Measurements from ENCODE around the gene PEX6.

Gene PEX6, protein sequence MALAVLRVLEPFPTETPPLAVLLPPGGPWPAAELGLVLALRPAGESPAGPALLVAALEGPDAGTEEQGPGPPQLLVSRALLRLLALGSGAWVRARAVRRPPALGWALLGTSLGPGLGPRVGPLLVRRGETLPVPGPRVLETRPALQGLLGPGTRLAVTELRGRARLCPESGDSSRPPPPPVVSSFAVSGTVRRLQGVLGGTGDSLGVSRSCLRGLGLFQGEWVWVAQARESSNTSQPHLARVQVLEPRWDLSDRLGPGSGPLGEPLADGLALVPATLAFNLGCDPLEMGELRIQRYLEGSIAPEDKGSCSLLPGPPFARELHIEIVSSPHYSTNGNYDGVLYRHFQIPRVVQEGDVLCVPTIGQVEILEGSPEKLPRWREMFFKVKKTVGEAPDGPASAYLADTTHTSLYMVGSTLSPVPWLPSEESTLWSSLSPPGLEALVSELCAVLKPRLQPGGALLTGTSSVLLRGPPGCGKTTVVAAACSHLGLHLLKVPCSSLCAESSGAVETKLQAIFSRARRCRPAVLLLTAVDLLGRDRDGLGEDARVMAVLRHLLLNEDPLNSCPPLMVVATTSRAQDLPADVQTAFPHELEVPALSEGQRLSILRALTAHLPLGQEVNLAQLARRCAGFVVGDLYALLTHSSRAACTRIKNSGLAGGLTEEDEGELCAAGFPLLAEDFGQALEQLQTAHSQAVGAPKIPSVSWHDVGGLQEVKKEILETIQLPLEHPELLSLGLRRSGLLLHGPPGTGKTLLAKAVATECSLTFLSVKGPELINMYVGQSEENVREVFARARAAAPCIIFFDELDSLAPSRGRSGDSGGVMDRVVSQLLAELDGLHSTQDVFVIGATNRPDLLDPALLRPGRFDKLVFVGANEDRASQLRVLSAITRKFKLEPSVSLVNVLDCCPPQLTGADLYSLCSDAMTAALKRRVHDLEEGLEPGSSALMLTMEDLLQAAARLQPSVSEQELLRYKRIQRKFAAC

DNA sequence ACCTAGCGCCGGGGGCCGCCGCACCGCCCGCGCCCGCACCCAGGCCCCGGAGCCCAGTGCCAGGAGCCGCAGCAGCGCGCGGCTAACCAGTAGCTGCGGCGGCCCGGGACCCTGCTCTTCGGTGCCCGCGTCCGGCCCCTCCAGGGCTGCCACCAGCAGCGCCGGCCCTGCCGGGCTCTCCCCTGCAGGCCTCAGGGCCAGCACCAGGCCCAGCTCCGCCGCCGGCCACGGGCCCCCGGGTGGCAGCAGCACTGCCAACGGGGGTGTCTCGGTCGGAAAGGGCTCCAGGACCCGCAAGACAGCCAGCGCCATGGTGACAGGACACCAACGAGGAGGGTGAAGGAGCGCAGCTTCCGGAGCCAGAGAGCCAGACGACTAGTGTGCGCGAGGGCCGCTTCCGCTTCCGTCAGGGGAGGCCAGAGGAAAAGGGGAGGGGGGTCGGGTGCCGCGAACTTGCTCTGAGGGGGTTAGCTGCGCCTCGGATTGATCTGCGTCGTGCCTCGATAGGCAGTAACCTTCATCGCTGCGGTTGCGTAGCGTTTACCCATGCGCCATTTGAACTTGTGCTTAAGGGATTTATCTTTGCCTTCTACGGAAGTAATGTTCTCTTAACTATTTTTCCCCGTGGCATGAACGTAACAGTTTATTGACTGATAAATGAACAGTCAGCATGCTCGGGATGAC, at the start of gene PEX6:
Gene PEX6, minus strand, starts transcription at position 343 of the 684 bp plus-strand sequence. Its CDS starts 31 bp downstream, at position 312.
- H3K4me3 ChIP-seq (ENCODE audit: low read depth, low read length): peak within 1 kb of the TSS; percentile 80
- TF ChIP-seq, protein P1, sequence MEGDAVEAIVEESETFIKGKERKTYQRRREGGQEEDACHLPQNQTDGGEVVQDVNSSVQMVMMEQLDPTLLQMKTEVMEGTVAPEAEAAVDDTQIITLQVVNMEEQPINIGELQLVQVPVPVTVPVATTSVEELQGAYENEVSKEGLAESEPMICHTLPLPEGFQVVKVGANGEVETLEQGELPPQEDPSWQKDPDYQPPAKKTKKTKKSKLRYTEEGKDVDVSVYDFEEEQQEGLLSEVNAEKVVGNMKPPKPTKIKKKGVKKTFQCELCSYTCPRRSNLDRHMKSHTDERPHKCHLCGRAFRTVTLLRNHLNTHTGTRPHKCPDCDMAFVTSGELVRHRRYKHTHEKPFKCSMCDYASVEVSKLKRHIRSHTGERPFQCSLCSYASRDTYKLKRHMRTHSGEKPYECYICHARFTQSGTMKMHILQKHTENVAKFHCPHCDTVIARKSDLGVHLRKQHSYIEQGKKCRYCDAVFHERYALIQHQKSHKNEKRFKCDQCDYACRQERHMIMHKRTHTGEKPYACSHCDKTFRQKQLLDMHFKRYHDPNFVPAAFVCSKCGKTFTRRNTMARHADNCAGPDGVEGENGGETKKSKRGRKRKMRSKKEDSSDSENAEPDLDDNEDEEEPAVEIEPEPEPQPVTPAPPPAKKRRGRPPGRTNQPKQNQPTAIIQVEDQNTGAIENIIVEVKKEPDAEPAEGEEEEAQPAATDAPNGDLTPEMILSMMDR (IDR thresholded peaks at IDR 0.05; ENCODE audit: low read depth, low read length): no peak

DNA sequence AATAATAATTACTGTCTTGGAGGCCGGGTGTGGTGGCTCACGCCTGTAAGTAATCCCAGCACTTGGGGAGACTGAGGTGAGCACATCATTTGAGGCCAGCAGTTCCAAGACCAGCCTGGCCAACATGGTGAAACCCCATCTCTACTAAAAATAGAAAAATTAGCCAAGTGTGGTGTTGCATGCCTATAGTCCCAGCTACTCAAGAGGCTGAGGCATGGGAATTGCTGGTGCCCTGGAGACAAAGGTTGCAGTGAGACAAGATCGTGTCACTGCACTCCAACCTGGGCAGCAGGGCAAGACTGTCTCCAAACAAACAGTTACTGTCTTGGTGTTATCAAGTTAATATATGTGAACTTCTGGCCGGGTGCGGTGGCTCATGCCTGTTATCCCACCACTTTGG, 47.4 kb upstream of the PEX6 start:
- TF ChIP-seq, protein P1 (IDR thresholded peaks at IDR 0.05; ENCODE audit: low read depth, low read length): no peak

DNA sequence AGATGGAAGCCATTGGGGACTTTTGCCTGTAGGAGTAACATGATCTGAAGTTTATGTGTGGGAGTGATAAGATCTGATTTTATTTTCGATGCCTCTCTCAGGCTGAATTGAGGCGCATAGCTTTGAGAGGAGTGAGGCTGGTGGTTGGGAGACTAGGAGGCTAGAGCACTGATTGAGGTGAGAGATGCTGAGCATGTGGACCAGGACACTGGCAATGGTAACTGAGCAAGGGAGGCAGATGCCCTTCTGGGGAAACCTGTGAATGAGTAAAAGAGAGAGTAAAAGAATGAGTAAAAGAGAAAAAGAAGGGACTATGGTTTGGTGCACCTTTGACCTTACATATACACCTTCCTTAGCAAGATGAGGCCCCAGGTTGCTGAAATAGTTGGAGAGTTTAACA, 45.5 kb upstream of the PEX6 start:
- TF ChIP-seq, protein P1 (IDR thresholded peaks at IDR 0.05; ENCODE audit: low read depth, low read length): no peak

More for the DNA sequence above, 47.4 kb upstream of the PEX6 start:
- no peak overlapping the region for H3K4me3 ChIP-seq (ENCODE audit: low read depth, low read length)

DNA sequence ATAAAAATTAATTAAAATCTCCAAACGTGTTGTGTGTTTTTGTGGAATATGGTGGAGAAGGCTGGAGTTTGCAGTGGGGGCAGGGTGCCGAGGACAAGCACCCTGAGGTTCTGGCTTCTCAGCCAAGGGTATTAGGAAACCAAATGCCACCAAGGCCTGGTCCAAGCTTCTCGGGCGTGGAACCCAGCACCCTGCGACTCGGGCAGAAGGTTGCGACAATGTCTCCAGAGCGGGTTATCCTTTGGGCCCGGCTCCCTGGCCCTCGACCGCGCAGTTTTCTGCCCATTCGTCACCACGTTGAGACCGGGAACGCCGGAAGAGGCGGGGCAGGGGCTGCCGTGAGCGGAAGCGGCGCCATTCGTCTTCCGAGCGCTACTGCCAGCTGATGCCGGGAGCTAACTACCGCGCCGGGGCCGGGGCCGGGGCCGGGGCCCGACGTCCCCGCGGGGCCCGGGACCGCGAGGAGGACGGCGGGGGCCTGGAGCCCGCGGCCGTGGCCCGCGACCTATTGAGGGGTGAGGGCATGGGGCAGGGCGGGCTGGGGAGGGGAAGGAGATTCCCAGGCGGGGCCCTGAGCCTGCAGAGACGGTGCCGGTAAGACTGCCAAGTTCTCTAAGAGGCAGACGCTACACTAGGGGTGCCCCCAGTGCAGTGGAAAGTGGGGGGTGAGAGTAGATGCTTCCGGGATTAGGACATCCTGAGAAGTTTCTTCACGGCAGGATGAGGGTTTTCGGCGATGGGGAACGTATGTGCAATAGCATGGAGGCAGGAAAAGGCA, 42.5 kb upstream of the PEX6 start, which contains the start of gene RRP36:
Gene RRP36, plus strand, starts transcription at position 354 of the 778 bp plus-strand sequence. Its CDS starts 32 bp downstream, at position 386.
- peak within 1 kb of the TSS; percentile 97 for H3K4me3 ChIP-seq (ENCODE audit: low read depth, low read length)
- TF ChIP-seq, protein P1 (IDR thresholded peaks at IDR 0.05; ENCODE audit: low read depth, low read length): no peak

More for the DNA sequence above, 45.5 kb upstream of the PEX6 start:
- no peak overlapping the region for H3K4me3 ChIP-seq (ENCODE audit: low read depth, low read length)

DNA sequence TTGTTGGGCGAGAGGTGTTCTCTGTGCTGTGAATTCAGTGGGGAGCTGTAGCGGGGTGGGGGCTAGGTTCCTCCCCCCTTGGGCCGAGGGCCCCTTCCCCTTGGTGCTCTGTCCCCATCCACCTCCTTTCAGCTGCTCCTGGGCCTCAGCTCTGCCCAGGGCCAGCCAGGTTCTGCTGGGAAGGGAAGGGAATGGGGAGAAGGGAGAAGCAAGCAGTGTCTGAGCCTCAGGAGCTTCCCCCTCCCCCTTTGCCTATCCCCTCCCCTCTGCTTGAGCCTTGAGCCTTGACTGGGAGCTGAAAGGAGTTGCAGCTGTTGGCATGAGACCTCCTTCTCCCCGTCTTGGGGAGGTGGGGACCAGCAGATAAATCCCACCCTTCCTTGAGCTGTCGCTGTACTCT, 41.9 kb upstream of the PEX6 start:
- TF ChIP-seq, protein P1 (IDR thresholded peaks at IDR 0.05; ENCODE audit: low read depth, low read length): no peak
- H3K4me3 ChIP-seq (ENCODE audit: low read depth, low read length): peak overlapping the region; percentile 97

DNA sequence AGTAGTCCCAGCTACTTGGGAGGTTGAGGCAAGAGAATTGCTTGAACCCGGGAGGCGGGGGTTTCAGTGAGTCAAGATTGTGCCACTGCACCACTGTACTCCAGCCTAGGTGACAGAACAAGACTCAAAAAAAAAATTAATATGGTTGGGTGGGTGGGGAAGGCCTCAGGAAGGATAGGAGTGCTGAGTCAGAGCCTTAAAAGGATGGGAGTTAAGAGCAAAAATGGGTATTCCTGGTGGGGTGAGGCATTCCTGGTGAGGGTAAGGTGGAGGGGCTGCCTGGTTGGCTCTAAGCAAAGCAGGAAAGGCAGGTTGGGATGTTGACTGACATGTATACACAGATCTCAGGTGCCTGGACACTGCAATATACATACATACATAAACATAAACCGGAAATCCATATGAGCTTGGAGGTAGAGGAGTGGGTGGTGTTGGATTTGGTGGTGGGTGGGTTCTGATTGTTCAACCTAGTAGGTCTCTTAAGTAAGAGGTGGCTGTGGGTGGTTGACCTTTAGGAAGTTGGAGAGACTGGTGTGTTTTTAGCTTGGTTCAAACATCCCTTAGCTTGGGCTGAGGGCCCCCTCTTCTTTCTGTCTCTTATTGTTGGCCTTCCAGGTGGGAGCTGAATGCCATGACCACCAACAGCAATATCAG, 41.2 kb upstream of the PEX6 start:
- no peak overlapping the region for H3K4me3 ChIP-seq (ENCODE audit: low read depth, low read length)
- TF ChIP-seq, protein P1 (IDR thresholded peaks at IDR 0.05; ENCODE audit: low read depth, low read length): no peak
